GM23248 (cell line): ENCODE results near the gene SART1. TPM values are rescaled to one million over a fixed set of nuclear protein-coding genes. Genes with fewer than 3 reads are reported as not detected.

Experiments
- DNase-seq: peaks from one replicate; pipeline ENCODE4 v3.0.0-alpha.2; 2015
- H2AFZ ChIP-seq: fragments of 200-600 bp; sonication (generic); 2 replicates; pipeline ENCODE4 v1.6.1; 2016; ENCODE audit warnings: antibody characterized with exemption
- H3F3A ChIP-seq: fragments of 200-600 bp; sonication (generic); 2 replicates; pipeline ENCODE4 v1.6.1; 2016; ENCODE audit warnings: mild to moderate bottlenecking, antibody characterized with exemption, mixed run types; ENCODE audit not compliant: insufficient read depth
- H3K27ac ChIP-seq: fragments of 200-600 bp; sonication (generic); 2 replicates; pipeline ENCODE4 v1.5.1; 2016; ENCODE audit warnings: mild to moderate bottlenecking
- H3K27me3 ChIP-seq: fragments of 200-600 bp; sonication (generic); replicated peaks from 2 replicates; pipeline ENCODE4 v1.6.1; 2016; ENCODE audit warnings: mild to moderate bottlenecking; ENCODE audit not compliant: insufficient read depth
- H3K36me3 ChIP-seq: fragments of 200-600 bp; sonication (generic); 2 replicates; pipeline ENCODE4 v1.6.1; 2016; ENCODE audit warnings: low read depth, mild to moderate bottlenecking
- H3K4me1 ChIP-seq: fragments of 200-600 bp; sonication (generic); 2 replicates; pipeline ENCODE4 v1.6.1; 2016; ENCODE audit warnings: mild to moderate bottlenecking; ENCODE audit not compliant: insufficient read depth
- H3K4me2 ChIP-seq: fragments of 200-600 bp; sonication (generic); one replicate; pipeline ENCODE4 v1.6.1; 2016; ENCODE audit warnings: mild to moderate bottlenecking; ENCODE audit not compliant: unreplicated experiment
- H3K4me3 ChIP-seq: fragments of 200-600 bp; sonication (generic); 2 replicates; pipeline ENCODE4 v1.5.1; 2016; ENCODE audit warnings: mild to moderate bottlenecking
- H3K79me2 ChIP-seq: fragments of 200-600 bp; sonication (generic); 2 replicates; pipeline ENCODE4 v1.6.1; 2016; ENCODE audit warnings: mild to moderate bottlenecking; ENCODE audit not compliant: insufficient read depth
- H3K9ac ChIP-seq: fragments of 200-600 bp; sonication (generic); 2 replicates; pipeline ENCODE4 v1.6.1; 2016; ENCODE audit warnings: mild to moderate bottlenecking
- H3K9me2 ChIP-seq: fragments of 200-600 bp; sonication (generic); 2 replicates; pipeline ENCODE4 v1.6.1; 2016; ENCODE audit warnings: mixed run types, mild to moderate bottlenecking, moderate library complexity; ENCODE audit not compliant: insufficient read depth
- H3K9me3 ChIP-seq: fragments of 200-600 bp; sonication (generic); one replicate; pipeline ENCODE4 v1.6.1; 2017; ENCODE audit warnings: low read depth
- H4K20me1 ChIP-seq: fragments of 200-600 bp; sonication (generic); 2 replicates; pipeline ENCODE4 v1.6.0; 2016; ENCODE audit not compliant: insufficient read depth
- EZH2 ChIP-seq: fragments of 200-600 bp; sonication (generic); IDR thresholded peaks from 2 replicates; pipeline ENCODE4 v1.6.1; 2018; ENCODE audit warnings: antibody characterized with exemption, mild to moderate bottlenecking; ENCODE audit not compliant: insufficient read depth, poor library complexity, severe bottlenecking
- EZH2phosphoT487 ChIP-seq: fragments of 200-600 bp; sonication (generic); IDR thresholded peaks from 2 replicates; pipeline ENCODE4 v1.6.1; 2018; ENCODE audit warnings: antibody characterized with exemption, moderate library complexity, mild to moderate bottlenecking, low read depth; ENCODE audit not compliant: insufficient read depth
- WGBS, 2 experiments: methylation state at CpG; one replicate each; pipeline ENCODE4 v1.1.6; 2015 to 2017; ENCODE audit warnings: low lambda C conversion rate in 2 of 2, low coverage in 1 of 2; ENCODE audit errors: missing lambda C conversion rate in 2 of 2; 5-methylcytosine and 5-hydroxymethylcytosine counted together
- in situ Hi-C: fragments of 300-500 bp; cut with MboI; formaldehyde crosslinking; loops from 2 replicates; pipeline ENCODE4 v1.15.0; 2020
- polyA plus RNA-seq: library from polyadenylated mRNA; unstranded; fragments of >200 nt; fragmentation: Nextera tagmentation; extraction: Ambion mirVana; gene quantifications from 2 replicates; pipeline ENCODE4 v1.2.1, GENCODE V29; 2016
- total RNA-seq: library from RNA; depleted of rRNA; stranded (reverse); fragments of >200 nt; shearing (Covaris generic); gene quantifications from 2 replicates; pipeline ENCODE4 v1.2.3, GENCODE V29; 2014

The SART1 gene
- total and polyA plus RNA-seq, 2 experiments from 2014 or later: 27.7 to 48.6 TPM

GRCh38 chr11:66001942-66002647 lies 40.6 kb downstream of the SART1 start, which contains the start of the genes BANF1 and EIF1AD:
Gene BANF1, plus strand, starts transcription at chr11:66002503. Its CDS starts 748 bp downstream, at chr11:66003251.
Gene EIF1AD, minus strand, starts transcription at chr11:66002157. Its CDS starts 1,768 bp downstream, at chr11:66000389.
- H3K4me3 ChIP-seq: peak within 1 kb of the TSS; percentile 86
- peaks cover 24% of the 10 kb centered on the region for H3K36me3 ChIP-seq
- peak; percentile 99 for DNase-seq
- H4K20me1 ChIP-seq: no peaks in the 10 kb centered on the region
- no peak for TF ChIP-seq EZH2phosphoT487
- no peak for TF ChIP-seq EZH2
- H3K4me1 ChIP-seq: peaks cover 5% of the 10 kb centered on the region
- peak within 1 kb of the TSS; percentile 83 for H2AFZ ChIP-seq
- peaks cover 6% of the 10 kb centered on the region for H3F3A ChIP-seq
- whole genome bisulfite sequencing, 2 experiments: 0 to 1% methylated on average over 46 to 55 of the region's 55 CpGs
- H3K4me2 ChIP-seq: peak within 1 kb of the TSS; percentile 91
- no peaks in the 10 kb centered on the region for H3K27me3 ChIP-seq
- no peaks in the 10 kb centered on the region for H3K9me2 ChIP-seq
- no peaks in the 10 kb centered on the region for H3K9me3 ChIP-seq
- H3K9ac ChIP-seq: peak within 1 kb of the TSS; percentile 88
- H3K27ac ChIP-seq: peak within 1 kb of the TSS; percentile 82
- H3K79me2 ChIP-seq: peaks cover 69% of the 10 kb centered on the region
- in situ Hi-C loops: no loop called here

- no peaks in the 10 kb centered on the region for H4K20me1 ChIP-seq
- H3K9ac ChIP-seq: peak overlapping the region; percentile 88
- H3K36me3 ChIP-seq: peaks cover 21% of the 10 kb centered on the region
- WGBS, 2 experiments: 2% methylated on average over 12 to 40 of the region's 40 CpGs
- peak; percentile 70 for DNase-seq
- no peaks in the 10 kb centered on the region for H3K27me3 ChIP-seq
- no peaks in the 10 kb centered on the region for H3K9me2 ChIP-seq
- peaks cover 6% of the 10 kb centered on the region for H3F3A ChIP-seq
- in situ Hi-C loops: no loop called here
- peak overlapping the region; percentile 82 for H3K27ac ChIP-seq
- peaks cover 5% of the 10 kb centered on the region for H3K4me1 ChIP-seq
- peak overlapping the region; percentile 91 for H3K4me2 ChIP-seq
- H3K79me2 ChIP-seq: peaks cover 64% of the 10 kb centered on the region
- TF ChIP-seq EZH2phosphoT487 (no peak), EZH2 (no peak)
- peak overlapping the region; percentile 83 for H2AFZ ChIP-seq
- no peaks in the 10 kb centered on the region for H3K9me3 ChIP-seq
- H3K4me3 ChIP-seq: peak overlapping the region; percentile 86
Measured at GRCh38 chr11:66002648-66003225, 41.2 kb downstream of the SART1 start.

- WGBS, 2 experiments: 63 to 65% methylated on average over 6 of the region's 6 CpGs
- no peak for TF ChIP-seq EZH2
- no peak for TF ChIP-seq EZH2phosphoT487
- Histone ChIP-seq H3K79me2 (peaks cover 58% of the 10 kb centered on the region), H3K27ac (peak overlapping the region; percentile 82), H3K4me3 (peak overlapping the region; percentile 86), H4K20me1 (no peaks in the 10 kb centered on the region), H3K9me3 (no peaks in the 10 kb centered on the region), H2AFZ (no peak overlapping the region), H3K9me2 (no peaks in the 10 kb centered on the region), H3K36me3 (peaks cover 19% of the 10 kb centered on the region), H3K4me2 (peak overlapping the region; percentile 91), H3K27me3 (no peaks in the 10 kb centered on the region), H3F3A (peaks cover 6% of the 10 kb centered on the region), H3K4me1 (peaks cover 5% of the 10 kb centered on the region), H3K9ac (peak overlapping the region; percentile 88)
- in situ Hi-C loops: no loop called here
- DNase-seq: no peak
Measured at GRCh38 chr11:66003291-66003690, 41.8 kb downstream of the SART1 start.

- H3K4me1 ChIP-seq: peaks cover 5% of the 10 kb centered on the region
- H3K27me3 ChIP-seq: no peaks in the 10 kb centered on the region
- H3K79me2 ChIP-seq: peaks cover 49% of the 10 kb centered on the region
- no peak for DNase-seq
- no peaks in the 10 kb centered on the region for H4K20me1 ChIP-seq
- 80 to 84% methylated on average over 4 of the region's 4 CpGs for WGBS, 2 experiments
- TF ChIP-seq EZH2 (no peak), EZH2phosphoT487 (no peak)
- H3K9me3 ChIP-seq: no peaks in the 10 kb centered on the region
- in situ Hi-C loops: no loop called here
- H3F3A ChIP-seq: peaks cover 6% of the 10 kb centered on the region
- H2AFZ ChIP-seq: no peak overlapping the region
- H3K4me2 ChIP-seq: no peak overlapping the region
- no peak overlapping the region for H3K4me3 ChIP-seq
- peaks cover 12% of the 10 kb centered on the region for H3K36me3 ChIP-seq
- H3K27ac ChIP-seq: no peak overlapping the region
- H3K9me2 ChIP-seq: no peaks in the 10 kb centered on the region
- no peak overlapping the region for H3K9ac ChIP-seq
Measured at GRCh38 chr11:66004186-66004585, 42.7 kb downstream of the SART1 start.
